ENCODE data around the gene CUL7. TPM values are rescaled to one million over a fixed set of nuclear protein-coding genes. Genes with fewer than 3 reads are reported as not detected.

CUL7 gene
- total and polyA plus RNA-seq, 10 of the 15 experiments (the other 5 are each of a cell fraction or from before 2014, with no cell fraction given): 0.66 to 18.4 (median 10.9) TPM

DNA sequence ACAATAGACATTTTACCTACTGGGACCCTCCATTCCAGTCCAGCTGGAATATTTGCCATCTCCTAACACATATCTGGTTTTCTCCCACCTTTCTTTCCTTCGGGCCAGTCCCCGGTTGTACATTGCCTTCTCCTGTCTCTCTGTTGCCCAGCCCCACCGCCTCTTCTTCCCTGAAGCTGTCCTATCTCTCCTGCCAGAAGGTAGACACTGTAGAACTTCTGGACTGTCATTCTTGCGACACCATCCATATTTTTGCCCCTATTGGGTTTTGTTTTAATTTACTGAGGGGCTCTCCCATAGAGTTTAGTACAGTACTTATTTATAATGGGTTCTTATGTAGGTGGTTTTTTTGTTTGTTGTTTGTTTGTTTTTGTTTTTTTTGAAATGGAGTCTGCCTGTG is 27.4 kb upstream of the CUL7 start (continued):
- TF ChIP-seq POLR2AphosphoS2 (IDR thresholded peaks at IDR 0.05; ENCODE audit: low read depth, low read length): no peak
- TF ChIP-seq EP300 (IDR thresholded peaks at IDR 0.05; ENCODE audit: borderline replicate concordance in 1 of 2, control insufficient read depth in 1 of 2, low read depth in 2 of 2, low read length in 2 of 2): no peak
- no peak for TF ChIP-seq PRDM15 (CRISPR knock-in tag; IDR thresholded peaks at IDR 0.05)
- TF ChIP-seq MTA3 (IDR thresholded peaks at IDR 0.05; ENCODE audit: borderline replicate concordance, low read length): no peak

- Histone ChIP-seq H4K20me1 (ENCODE audit: control insufficient read depth, insufficient read depth) (no peaks in the 10 kb centered on the region), H2AFZ (ENCODE audit: control insufficient read depth, low read depth, low read length) (no peak overlapping the region), H3K27ac (ENCODE audit: control insufficient read depth, insufficient read depth) (no peak overlapping the region), H3K79me2 (ENCODE audit: control insufficient read depth, insufficient read depth, low read length) (no peaks in the 10 kb centered on the region), H3K4me3 (no peak overlapping the region), H3K9me3 (replicated peaks; ENCODE audit: control insufficient read depth, insufficient read depth, low read length) (no peaks in the 10 kb centered on the region), H3K9ac (ENCODE audit: control insufficient read depth, insufficient read depth, low read length) (no peak overlapping the region), H3K36me3 (ENCODE audit: control insufficient read depth in 2 of 2, insufficient read depth in 2 of 2, low read length in 1 of 2) (no peaks in the 10 kb centered on the region), H3K4me1 (ENCODE audit: control insufficient read depth, insufficient read depth, low read length) (peaks cover 7% of the 10 kb centered on the region; the same call in 1 of the 2 replicates), H3K4me2 (ENCODE audit: control insufficient read depth, insufficient read depth) (no peak overlapping the region), H3K27me3 (replicated peaks in 1 of 2; ENCODE audit: control insufficient read depth in 2 of 2, insufficient read depth in 2 of 2, low read length in 1 of 2) (peaks cover 8 to 12% of the 10 kb centered on the region in 2 experiments; a peak in 3 of 4 replicates)
- in situ Hi-C loops (cut with MboI) (no loop called here), intact Hi-C loops (cut with micrococcal nuclease; ENCODE audit: unreplicated experiment) (no loop called here)
- DNase-seq (ENCODE audit: low read depth, low spot score): no peak
- ChIA-PET CTCF (interaction anchor here (1.5 kb wide), 1 partner anchor 65 kb away, joined by 4 read pairs; no protein-coding TSS in a partner anchor), POLR2A (interaction anchor here (0.6 to 1.0 kb wide), 3 partner anchors 12 to 142 kb away, joined by 3 to 9 read pairs (median 5); no protein-coding TSS in a partner anchor), SMC1A (ENCODE audit: uncharacterized antibody, unreplicated experiment) (no interaction called here), RAD21 (ENCODE audit: unreplicated experiment) (no interaction called here)
- no TSS peak for BruUV-seq (replicated peaks)
- no peak for ATAC-seq
- TF ChIP-seq BCL11A (IDR thresholded peaks at IDR 0.05; ENCODE audit: low read depth, low read length): no peak
- no peak for TF ChIP-seq MXI1 (IDR thresholded peaks at IDR 0.05; ENCODE audit: low read depth, low read length)
- TF ChIP-seq PML (IDR thresholded peaks at IDR 0.05; ENCODE audit: low read length): no peak
- no peak for TF ChIP-seq BRCA1 (IDR thresholded peaks at IDR 0.05; ENCODE audit: low read depth, low read length)
- no peak for TF ChIP-seq PAX5 (IDR thresholded peaks at IDR 0.05; ENCODE audit: borderline replicate concordance, low read depth, low read length)
- TF ChIP-seq NFYB (IDR thresholded peaks at IDR 0.05; ENCODE audit: insufficient read depth, low read depth, low read length): no peak
- no peak for TF ChIP-seq RELA (IDR thresholded peaks at IDR 0.05; ENCODE audit: borderline replicate concordance, partially characterized antibody)
- TF ChIP-seq IKZF1 (conservative IDR thresholded peaks at IDR 0.05): no peak
- TF ChIP-seq CBFB (IDR thresholded peaks at IDR 0.05; ENCODE audit: low read depth): no peak
- TF ChIP-seq ATF3 (IDR thresholded peaks at IDR 0.05; ENCODE audit: borderline replicate concordance, extremely low read depth, low read depth, low read length): no peak
- no peak for TF ChIP-seq POLR2AphosphoS5 (IDR thresholded peaks at IDR 0.05; ENCODE audit: low read length)
- no peak for FAIRE-seq
- WGBS (ENCODE audit: insufficient coverage, insufficient replicate concordance, low lambda C conversion rate, missing lambda C conversion rate): 49% methylated on average over 2 of the region's 2 CpGs
Measured at GRCh38 chr6:43078691-43079090, 25.0 kb upstream of the CUL7 start.

Measured in GM12878 (cell line).